ENCODE measurements around the gene ITPR1. TPM values are rescaled to one million over a fixed set of nuclear protein-coding genes. Genes with fewer than 3 reads are reported as not detected.
A peak's percentile ranks its signal among the peaks of the same experiment; 100 is the strongest.

The ITPR1 gene
- polyA plus RNA-seq, 2 of the 4 experiments (the other 2 are of a cell fraction) = 2.8 to 9.6 TPM

DNA sequence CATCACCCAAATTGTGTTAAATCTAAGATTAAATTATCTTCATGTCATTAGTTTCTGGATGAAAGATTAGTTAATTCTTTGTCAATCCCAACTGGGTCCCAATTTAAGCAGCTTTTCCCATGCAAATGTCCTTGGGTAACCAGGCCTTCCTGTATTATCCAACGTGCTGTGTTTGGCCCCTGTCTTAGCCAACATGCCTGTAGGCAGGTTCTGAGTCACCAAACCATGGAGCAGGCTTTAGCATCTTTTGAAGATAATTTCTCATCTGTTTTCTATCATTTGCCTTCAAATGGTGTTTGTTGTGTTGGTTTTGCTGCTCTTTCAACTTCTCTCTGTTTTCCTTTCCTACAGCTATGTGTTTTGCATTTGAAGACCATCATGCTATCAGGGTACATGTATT lies 216.2 kb downstream of the ITPR1 start:
- TF ChIP-seq, protein P1, sequence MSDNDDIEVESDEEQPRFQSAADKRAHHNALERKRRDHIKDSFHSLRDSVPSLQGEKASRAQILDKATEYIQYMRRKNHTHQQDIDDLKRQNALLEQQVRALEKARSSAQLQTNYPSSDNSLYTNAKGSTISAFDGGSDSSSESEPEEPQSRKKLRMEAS (IDR thresholded peaks at IDR 0.05) = no peak
- TF ChIP-seq, protein P2, sequence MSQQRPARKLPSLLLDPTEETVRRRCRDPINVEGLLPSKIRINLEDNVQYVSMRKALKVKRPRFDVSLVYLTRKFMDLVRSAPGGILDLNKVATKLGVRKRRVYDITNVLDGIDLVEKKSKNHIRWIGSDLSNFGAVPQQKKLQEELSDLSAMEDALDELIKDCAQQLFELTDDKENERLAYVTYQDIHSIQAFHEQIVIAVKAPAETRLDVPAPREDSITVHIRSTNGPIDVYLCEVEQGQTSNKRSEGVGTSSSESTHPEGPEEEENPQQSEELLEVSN (IDR thresholded peaks at IDR 0.05; ENCODE audit: borderline replicate concordance, low read depth) = no peak
- TF ChIP-seq, protein P3, sequence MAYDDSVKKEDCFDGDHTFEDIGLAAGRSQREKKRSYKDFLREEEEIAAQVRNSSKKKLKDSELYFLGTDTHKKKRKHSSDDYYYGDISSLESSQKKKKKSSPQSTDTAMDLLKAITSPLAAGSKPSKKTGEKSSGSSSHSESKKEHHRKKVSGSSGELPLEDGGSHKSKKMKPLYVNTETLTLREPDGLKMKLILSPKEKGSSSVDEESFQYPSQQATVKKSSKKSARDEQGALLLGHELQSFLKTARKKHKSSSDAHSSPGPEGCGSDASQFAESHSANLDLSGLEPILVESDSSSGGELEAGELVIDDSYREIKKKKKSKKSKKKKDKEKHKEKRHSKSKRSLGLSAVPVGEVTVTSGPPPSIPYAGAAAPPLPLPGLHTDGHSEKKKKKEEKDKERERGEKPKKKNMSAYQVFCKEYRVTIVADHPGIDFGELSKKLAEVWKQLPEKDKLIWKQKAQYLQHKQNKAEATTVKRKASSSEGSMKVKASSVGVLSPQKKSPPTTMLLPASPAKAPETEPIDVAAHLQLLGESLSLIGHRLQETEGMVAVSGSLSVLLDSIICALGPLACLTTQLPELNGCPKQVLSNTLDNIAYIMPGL (CRISPR knock-in tag; IDR thresholded peaks at IDR 0.05; ENCODE audit: borderline replicate concordance) = no peak
- TF ChIP-seq HOXB13 (CRISPR knock-in tag; IDR thresholded peaks at IDR 0.05; ENCODE audit: low read depth) = no peak
- ATAC-seq (no peak), DNase-seq (ENCODE audit: low read depth in 1 of 2, low spot score in 1 of 2) (no peak), FAIRE-seq (no peak)
- 24% methylated on average over 1 of the region's 1 CpG for WGBS (ENCODE audit: missing lambda C conversion rate)
- no peaks in the 10 kb centered on the region for H3K9me3 ChIP-seq
- CTCF ChIA-PET = interaction anchor here (0.6 to 14.9 kb wide), 5 partner anchors 11 to 352 kb away, joined by 3 to 602 read pairs (median 76); partner anchors contain the start of gene BHLHE40
- H3K4me1 ChIP-seq = peaks cover 10% of the 10 kb centered on the region
- no peak overlapping the region for H3K27ac ChIP-seq
- H3K4me2 ChIP-seq = no peak overlapping the region
- POLR2A ChIA-PET = no interaction called here
- H3K4me3 ChIP-seq = no peak overlapping the region

DNA sequence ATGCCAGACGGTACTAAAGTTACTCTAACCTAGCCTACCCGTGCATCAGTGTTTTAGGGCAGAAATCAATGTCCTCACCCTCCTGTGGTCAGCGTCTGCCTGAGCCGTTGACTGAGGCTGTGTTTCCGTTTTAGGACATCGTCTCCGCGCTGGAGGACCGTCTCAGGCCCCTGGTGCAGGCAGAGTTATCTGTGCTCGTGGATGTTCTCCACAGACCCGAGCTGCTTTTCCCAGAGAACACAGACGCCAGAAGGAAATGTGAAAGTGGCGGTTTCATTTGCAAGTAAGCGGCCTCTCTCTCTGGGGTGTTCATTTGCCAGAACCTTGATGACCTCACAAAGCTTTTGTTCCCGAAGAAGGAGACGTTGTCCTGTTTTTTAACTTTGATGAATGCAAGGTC lies 217.0 kb downstream of the ITPR1 start:
- WGBS (ENCODE audit: missing lambda C conversion rate) = 76% methylated on average over 16 of the region's 16 CpGs
- Histone ChIP-seq H3K27ac (no peak overlapping the region), H3K9me3 (no peaks in the 10 kb centered on the region), H3K4me2 (no peak overlapping the region), H3K4me1 (peaks cover 10% of the 10 kb centered on the region), H3K4me3 (no peak overlapping the region)
- CTCF ChIA-PET = interaction anchor here (0.9 to 14.9 kb wide), 11 partner anchors 9 to 361 kb away, joined by 3 to 602 read pairs (median 33); partner anchors contain the start of gene BHLHE40
- no peak for DNase-seq (ENCODE audit: low read depth in 1 of 2, low spot score in 1 of 2)
- TF ChIP-seq CBX2 (IDR thresholded peaks at IDR 0.05; ENCODE audit: borderline replicate concordance, low read depth) (no peak), ZC3H11A (IDR thresholded peaks at IDR 0.05) (no peak), NFE2L2 (conservative IDR thresholded peaks at IDR 0.05; ENCODE audit: low read length) (no peak), RAD21 (conservative IDR thresholded peaks at IDR 0.05 in 1 of 2, IDR thresholded peaks at IDR 0.05 in 1 of 2) (no peak), KDM1A (IDR thresholded peaks at IDR 0.05; ENCODE audit: low read depth) (no peak), KDM5A (IDR thresholded peaks at IDR 0.05) (no peak), HOXB13 (CRISPR knock-in tag; IDR thresholded peaks at IDR 0.05; ENCODE audit: low read depth) (no peak), EHMT2 (IDR thresholded peaks at IDR 0.05; ENCODE audit: low read depth) (no peak), NR3C1 (IDR thresholded peaks at IDR 0.05) (no peak), HOXB5 (CRISPR knock-in tag; IDR thresholded peaks at IDR 0.05) (no peak), BHLHE40 (IDR thresholded peaks at IDR 0.05; ENCODE audit: low read depth, low read length) (no peak), TFCP2L1 (CRISPR knock-in tag; IDR thresholded peaks at IDR 0.05) (no peak), ESRRA (IDR thresholded peaks at IDR 0.05; ENCODE audit: borderline replicate concordance, low read length) (no peak), GATA3 (IDR thresholded peaks at IDR 0.05; ENCODE audit: borderline replicate concordance) (no peak), CEBPB (IDR thresholded peaks at IDR 0.05) (no peak), ZFP36 (IDR thresholded peaks at IDR 0.05; ENCODE audit: borderline replicate concordance, partially characterized antibody) (no peak), TP53 (CRISPR knock-in tag; IDR thresholded peaks at IDR 0.05) (no peak), HOXA7 (CRISPR knock-in tag; IDR thresholded peaks at IDR 0.05) (no peak), PHF8 (IDR thresholded peaks at IDR 0.05; ENCODE audit: borderline replicate concordance, low read depth) (no peak)
- no peak for ATAC-seq
- no peak for FAIRE-seq
- POLR2A ChIA-PET = no interaction called here

DNA sequence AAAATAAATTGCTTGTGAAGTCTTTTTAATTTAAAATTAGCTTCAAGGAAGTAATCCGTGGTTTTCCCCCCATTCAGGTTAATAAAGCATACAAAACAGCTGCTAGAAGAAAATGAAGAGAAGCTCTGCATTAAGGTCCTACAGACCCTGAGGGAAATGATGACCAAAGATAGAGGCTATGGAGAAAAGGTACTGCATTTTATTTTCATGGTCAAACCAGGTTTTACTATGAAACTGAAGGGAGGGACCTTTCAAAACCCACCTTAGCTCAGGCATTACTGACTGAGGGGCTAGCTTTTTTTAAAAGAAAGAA lies 218.5 kb downstream of the ITPR1 start:
- no peaks in the 10 kb centered on the region for H3K9me3 ChIP-seq
- ChIA-PET POLR2A (interaction anchor here (0.6 to 1.4 kb wide), 11 partner anchors 264 to 771 kb away, joined by 3 to 10 read pairs (median 5); no protein-coding TSS in a partner anchor), CTCF (interaction anchor here (0.6 to 14.9 kb wide), 100 partner anchors 9 to 679 kb away, joined by 3 to 602 read pairs (median 4); partner anchors contain the start of gene BHLHE40)
- WGBS (ENCODE audit: missing lambda C conversion rate) = 0% methylated on average over 1 of the region's 1 CpG
- no peak for FAIRE-seq
- peak overlapping the region; percentile 12 to 43; a peak in 5 of 6 replicates for H3K27ac ChIP-seq
- H3K4me1 ChIP-seq = peaks cover 17% of the 10 kb centered on the region
- no peak overlapping the region for H3K4me3 ChIP-seq
- H3K4me2 ChIP-seq = peak overlapping the region; percentile 25
- TF ChIP-seq JUN (IDR thresholded peaks at IDR 0.05) = no peak
- TF ChIP-seq ESRRA (IDR thresholded peaks at IDR 0.05; ENCODE audit: borderline replicate concordance, low read length) = no peak
- TF ChIP-seq CHD4 (IDR thresholded peaks at IDR 0.05; ENCODE audit: borderline replicate concordance) = no peak
- no peak for TF ChIP-seq RARB (CRISPR knock-in tag; IDR thresholded peaks at IDR 0.05)
- TF ChIP-seq TFCP2L1 (CRISPR knock-in tag; IDR thresholded peaks at IDR 0.05) = no peak
- no peak for TF ChIP-seq ZSCAN20 (CRISPR knock-in tag; IDR thresholded peaks at IDR 0.05)
- TF ChIP-seq, protein P4, sequence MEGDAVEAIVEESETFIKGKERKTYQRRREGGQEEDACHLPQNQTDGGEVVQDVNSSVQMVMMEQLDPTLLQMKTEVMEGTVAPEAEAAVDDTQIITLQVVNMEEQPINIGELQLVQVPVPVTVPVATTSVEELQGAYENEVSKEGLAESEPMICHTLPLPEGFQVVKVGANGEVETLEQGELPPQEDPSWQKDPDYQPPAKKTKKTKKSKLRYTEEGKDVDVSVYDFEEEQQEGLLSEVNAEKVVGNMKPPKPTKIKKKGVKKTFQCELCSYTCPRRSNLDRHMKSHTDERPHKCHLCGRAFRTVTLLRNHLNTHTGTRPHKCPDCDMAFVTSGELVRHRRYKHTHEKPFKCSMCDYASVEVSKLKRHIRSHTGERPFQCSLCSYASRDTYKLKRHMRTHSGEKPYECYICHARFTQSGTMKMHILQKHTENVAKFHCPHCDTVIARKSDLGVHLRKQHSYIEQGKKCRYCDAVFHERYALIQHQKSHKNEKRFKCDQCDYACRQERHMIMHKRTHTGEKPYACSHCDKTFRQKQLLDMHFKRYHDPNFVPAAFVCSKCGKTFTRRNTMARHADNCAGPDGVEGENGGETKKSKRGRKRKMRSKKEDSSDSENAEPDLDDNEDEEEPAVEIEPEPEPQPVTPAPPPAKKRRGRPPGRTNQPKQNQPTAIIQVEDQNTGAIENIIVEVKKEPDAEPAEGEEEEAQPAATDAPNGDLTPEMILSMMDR (IDR thresholded peaks at IDR 0.05) = peak; percentile 32; the same call in 1 of the 3 replicates
- peak; percentile 55 to 71; a peak in 4 of 6 replicates for ATAC-seq
- no peak for DNase-seq (ENCODE audit: low read depth in 1 of 2, low spot score in 1 of 2)
